ENCODE results near the gene OMP. TPM values are rescaled to one million over a fixed set of nuclear protein-coding genes. Genes with fewer than 3 reads are reported as not detected.

The OMP gene
- total and polyA plus RNA-seq, 2 of the 13 experiments (the other 11 are each of a cell fraction or from before 2014, with no cell fraction given): not detected

GRCh38 chr11:77113382-77114088, 10.9 kb downstream of the OMP start:
- Histone ChIP-seq H3K4me1 (ENCODE audit: insufficient read depth, low read length) (peaks cover 14% of the 10 kb centered on the region), H3K9ac (ENCODE audit: insufficient read depth, low read depth, low read length) (no peak overlapping the region), H3K79me2 (ENCODE audit: insufficient read depth, low read length) (no peaks in the 10 kb centered on the region), H3K36me3 (replicated peaks in 1 of 2; ENCODE audit: control insufficient read depth in 1 of 2, insufficient read depth in 2 of 2, low read length in 2 of 2) (no peaks in the 10 kb centered on the region), H2AFZ (ENCODE audit: low read length) (no peak overlapping the region), H3K9me3 (ENCODE audit: low read length) (no peaks in the 10 kb centered on the region), H3K27me3 (ENCODE audit: control insufficient read depth in 1 of 2, insufficient read depth in 2 of 2, low read length in 2 of 2) (peaks cover 0 to 4% of the 10 kb centered on the region in 2 experiments; a peak in 1 of 5 replicates), H3K27ac (ENCODE audit: extremely low read length, insufficient read depth, low read length) (no peak overlapping the region), H3K4me2 (ENCODE audit: low read depth, low read length) (peak overlapping the region; percentile 64), H4K20me1 (ENCODE audit: insufficient read depth, low read length) (no peaks in the 10 kb centered on the region), H3K4me3 (replicated peaks in 1 of 3; ENCODE audit: insufficient read depth in 1 of 3, low read depth in 2 of 3, low read length in 3 of 3) (peak overlapping the region in 1 of 3 experiments; percentile 31; a peak in 1 of 6 replicates)
- intact Hi-C loops (cut with micrococcal nuclease; ENCODE audit: unreplicated experiment) (loop anchor here (1.0 kb wide), 1 partner anchor 66 kb away; no protein-coding TSS in a partner anchor), in situ Hi-C loops (cut with HindIII; ENCODE audit: extremely low pct_ligation_motif_present, low pct_unique_long_range_greater_than_20kb) (no loop called here)
- POLR2A ChIA-PET: no interaction called here
- DNase-seq (ENCODE audit: low spot score) (no peak), ATAC-seq (peak; percentile 63), FAIRE-seq (peak; percentile 57)
- WGBS (ENCODE audit: low lambda C conversion rate): 23% methylated on average over 8 of the region's 8 CpGs
- BruUV-seq (replicated peaks): no TSS peak
- CTCF ChIA-PET (ENCODE audit: low intra/inter-chr PET ratio, low total read pairs): interaction anchor here (1.1 to 2.3 kb wide), 3 partner anchors 14 to 68 kb away, joined by 3 to 19 read pairs (median 5); no protein-coding TSS in a partner anchor
- TF ChIP-seq SMYD3 (CRISPR knock-in tag; IDR thresholded peaks at IDR 0.05): no peak
- TF ChIP-seq ZNF652 (CRISPR knock-in tag; IDR thresholded peaks at IDR 0.05; ENCODE audit: borderline replicate concordance, low read depth): no peak
- TF ChIP-seq NR2C2 (CRISPR knock-in tag; IDR thresholded peaks at IDR 0.05; ENCODE audit: borderline replicate concordance): peak; percentile 42; the same call in 1 of the 2 replicates
- no peak for TF ChIP-seq MXI1 (IDR thresholded peaks at IDR 0.05; ENCODE audit: borderline replicate concordance, low read depth, low read length)
- TF ChIP-seq ATF7-NPFF (CRISPR knock-in tag; IDR thresholded peaks at IDR 0.05; ENCODE audit: low read depth): no peak
- no peak for TF ChIP-seq PAXIP1 (CRISPR knock-in tag; conservative IDR thresholded peaks at IDR 0.05)
- no peak for TF ChIP-seq PCBP1 (IDR thresholded peaks at IDR 0.05; ENCODE audit: borderline replicate concordance, low read depth, low read length)
- TF ChIP-seq ZMYM4 (CRISPR knock-in tag; IDR thresholded peaks at IDR 0.05): no peak
- TF ChIP-seq ARID2 (CRISPR knock-in tag; IDR thresholded peaks at IDR 0.05; ENCODE audit: borderline replicate concordance): no peak
- no peak for TF ChIP-seq ZZZ3 (CRISPR knock-in tag; IDR thresholded peaks at IDR 0.05; ENCODE audit: borderline replicate concordance)
- TF ChIP-seq CBX5 (CRISPR knock-in tag; IDR thresholded peaks at IDR 0.05; ENCODE audit: borderline replicate concordance): no peak
- peak; percentile 28 for TF ChIP-seq XRCC5 (optimal IDR thresholded peaks at IDR 0.05; ENCODE audit: low read length)
- no peak for TF ChIP-seq RFXANK (CRISPR knock-in tag; IDR thresholded peaks at IDR 0.05)
- no peak for TF ChIP-seq SMARCE1 (IDR thresholded peaks at IDR 0.05; ENCODE audit: borderline replicate concordance)
- no peak for TF ChIP-seq MEIS2 (CRISPR knock-in tag; IDR thresholded peaks at IDR 0.05)
- TF ChIP-seq ZBTB14 (CRISPR knock-in tag; IDR thresholded peaks at IDR 0.05): no peak
- TF ChIP-seq ZNF256 (CRISPR knock-in tag; conservative IDR thresholded peaks at IDR 0.05): no peak
- peak; percentile 24; the same call in 1 of the 2 replicates for TF ChIP-seq ZNF362 (CRISPR knock-in tag; IDR thresholded peaks at IDR 0.05; ENCODE audit: borderline replicate concordance)

Measured in HepG2 (cell line).